OCI-LY1 (cell line): Measurements from ENCODE around the gene SYT3.

Source experiments
- H2AFZ ChIP-seq: fragments of 200-600 bp; sonication (generic), shearing (Covaris generic); 2 replicates; pipeline ENCODE4 v1.6.0; 2014; ENCODE audit warnings: antibody characterized with exemption, mild to moderate bottlenecking, low read length
- H3F3A ChIP-seq: fragments of 200-600 bp; sonication (generic), shearing (Covaris generic); 2 replicates; pipeline ENCODE4 v1.6.0; 2014; ENCODE audit warnings: mild to moderate bottlenecking, antibody characterized with exemption, low read length, moderate library complexity; ENCODE audit not compliant: insufficient read depth
- H3K27ac ChIP-seq: fragments of 200-600 bp; sonication (generic); 2 replicates; pipeline ENCODE4 v1.5.1; 2014; ENCODE audit warnings: low read length, mixed run types, mild to moderate bottlenecking, low read depth; ENCODE audit not compliant: poor library complexity, severe bottlenecking
- H3K27me3 ChIP-seq: fragments of 200-600 bp; sonication (generic); 2 replicates; pipeline ENCODE4 v1.6.0; 2014; ENCODE audit warnings: antibody characterized with exemption, mild to moderate bottlenecking, low read length, moderate library complexity; ENCODE audit not compliant: insufficient read depth
- H3K36me3 ChIP-seq: fragments of 200-600 bp; sonication (generic); 2 replicates; pipeline ENCODE4 v1.6.1; 2014; ENCODE audit warnings: mild to moderate bottlenecking, antibody characterized with exemption, low read length, moderate library complexity, mixed read lengths; ENCODE audit not compliant: insufficient read depth
- H3K4me1 ChIP-seq: fragments of 200-600 bp; sonication (generic); 2 replicates; pipeline ENCODE4 v1.5.1; 2014; ENCODE audit warnings: mild to moderate bottlenecking, low read length, moderate library complexity; ENCODE audit not compliant: insufficient read depth, severe bottlenecking
- H3K4me2 ChIP-seq: fragments of 200-600 bp; sonication (generic), shearing (Covaris generic); 2 replicates; pipeline ENCODE4 v1.6.1; 2014; ENCODE audit warnings: low read length
- H3K4me3 ChIP-seq: fragments of 200-600 bp; sonication (generic); 2 replicates; pipeline ENCODE4 v1.5.1; 2014; ENCODE audit warnings: low read length, low read depth, mild to moderate bottlenecking, mixed read lengths; ENCODE audit not compliant: poor library complexity, severe bottlenecking
- H3K79me2 ChIP-seq: fragments of 200-600 bp; shearing (Covaris generic); 2 replicates; pipeline ENCODE4 v1.6.1; 2016; ENCODE audit warnings: mixed run types, low read length, mixed read lengths; ENCODE audit not compliant: insufficient read depth
- H3K9ac ChIP-seq: fragments of 200-600 bp; sonication (generic), shearing (Covaris generic); 2 replicates; pipeline ENCODE4 v1.6.1; 2014; ENCODE audit warnings: mild to moderate bottlenecking, low read length, mixed read lengths
- H3K9me2 ChIP-seq: fragments of 200-600 bp; sonication (generic), shearing (Covaris generic); 2 replicates; pipeline ENCODE4 v1.6.1; 2014; ENCODE audit warnings: low read depth, mild to moderate bottlenecking, low read length, mixed read lengths
- H3K9me3 ChIP-seq: fragments of 200-600 bp; shearing (Covaris generic); 2 replicates; pipeline ENCODE4 v1.6.1; 2014; ENCODE audit warnings: low read length, mixed read lengths
- H4K20me1 ChIP-seq: fragments of 200-600 bp; sonication (generic), shearing (Covaris generic); 2 replicates; pipeline ENCODE4 v1.6.0; 2016; ENCODE audit warnings: mild to moderate bottlenecking, low read length; ENCODE audit not compliant: insufficient read depth
- EZH2 ChIP-seq: fragments of 200-600 bp; sonication (generic), shearing (Covaris generic); IDR thresholded peaks from 2 replicates; pipeline ENCODE4 v1.8.0; 2017; ENCODE audit warnings: borderline replicate concordance, mixed run types, mild to moderate bottlenecking, antibody characterized with exemption, low read length, moderate library complexity, mixed read lengths
- TF ChIP-seq, protein P1 (sequence below): fragments of 200-600 bp; sonication (generic), shearing (Covaris generic); IDR thresholded peaks from 2 replicates; pipeline ENCODE4 v1.5.1; 2017; ENCODE audit warnings: mild to moderate bottlenecking, antibody characterized with exemption, low read length, moderate library complexity, mixed read lengths

Gene SYT3

DNA sequence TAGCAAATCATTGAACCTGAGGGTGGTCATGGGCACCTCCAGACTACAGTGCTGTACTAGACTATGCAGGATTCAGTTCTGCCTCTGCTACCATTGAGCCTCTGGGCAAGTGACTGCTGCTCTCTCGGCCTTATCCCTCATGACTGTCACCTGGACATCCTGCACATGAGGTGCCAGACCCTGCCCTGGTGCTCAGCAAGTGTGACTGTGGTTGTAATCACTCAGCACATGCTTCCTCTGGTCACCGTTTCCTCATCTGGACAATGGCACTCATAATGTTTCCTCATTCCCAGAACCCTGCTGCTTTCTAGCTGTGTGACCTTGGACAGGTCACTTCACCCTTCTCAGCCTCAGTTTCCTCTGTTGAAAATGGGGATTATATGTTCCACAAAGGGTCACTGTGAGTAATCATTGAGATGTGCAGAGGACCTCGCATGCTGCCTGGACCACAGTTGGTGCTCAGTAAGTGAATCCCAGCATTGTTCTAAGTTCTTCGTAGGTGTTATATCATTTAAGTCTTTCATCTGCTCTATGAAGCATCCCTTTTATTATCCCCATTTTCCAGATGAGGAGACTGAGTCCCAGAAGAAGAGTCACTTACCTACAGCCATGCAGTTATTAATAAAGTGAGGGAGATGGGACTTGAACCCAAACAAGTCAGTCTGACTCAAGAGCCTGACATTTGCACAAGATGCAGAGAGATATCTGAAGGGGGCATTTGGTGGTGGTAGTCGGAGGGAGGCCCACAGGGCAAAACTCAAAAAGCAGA is 3.2 kb downstream of the SYT3 start:
- H3K9me2 ChIP-seq: no peaks in the 10 kb centered on the region
- H3K9me3 ChIP-seq: peaks cover 7% of the 10 kb centered on the region
- H3K4me2 ChIP-seq: no peak overlapping the region
- no peaks in the 10 kb centered on the region for H3K79me2 ChIP-seq
- H3K4me1 ChIP-seq: no peaks in the 10 kb centered on the region
- no peak overlapping the region for H2AFZ ChIP-seq
- H3K27me3 ChIP-seq: 0 out of 2 replicates have a peak, but pooled peaks cover 4% of the 10 kb centered on the region
- H3F3A ChIP-seq: no peaks in the 10 kb centered on the region
- H3K27ac ChIP-seq: no peak overlapping the region
- no peak overlapping the region for H3K4me3 ChIP-seq
- no peaks in the 10 kb centered on the region; the same call in 1 of the 2 replicates for H3K36me3 ChIP-seq
- TF ChIP-seq, protein P1, sequence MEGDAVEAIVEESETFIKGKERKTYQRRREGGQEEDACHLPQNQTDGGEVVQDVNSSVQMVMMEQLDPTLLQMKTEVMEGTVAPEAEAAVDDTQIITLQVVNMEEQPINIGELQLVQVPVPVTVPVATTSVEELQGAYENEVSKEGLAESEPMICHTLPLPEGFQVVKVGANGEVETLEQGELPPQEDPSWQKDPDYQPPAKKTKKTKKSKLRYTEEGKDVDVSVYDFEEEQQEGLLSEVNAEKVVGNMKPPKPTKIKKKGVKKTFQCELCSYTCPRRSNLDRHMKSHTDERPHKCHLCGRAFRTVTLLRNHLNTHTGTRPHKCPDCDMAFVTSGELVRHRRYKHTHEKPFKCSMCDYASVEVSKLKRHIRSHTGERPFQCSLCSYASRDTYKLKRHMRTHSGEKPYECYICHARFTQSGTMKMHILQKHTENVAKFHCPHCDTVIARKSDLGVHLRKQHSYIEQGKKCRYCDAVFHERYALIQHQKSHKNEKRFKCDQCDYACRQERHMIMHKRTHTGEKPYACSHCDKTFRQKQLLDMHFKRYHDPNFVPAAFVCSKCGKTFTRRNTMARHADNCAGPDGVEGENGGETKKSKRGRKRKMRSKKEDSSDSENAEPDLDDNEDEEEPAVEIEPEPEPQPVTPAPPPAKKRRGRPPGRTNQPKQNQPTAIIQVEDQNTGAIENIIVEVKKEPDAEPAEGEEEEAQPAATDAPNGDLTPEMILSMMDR: no peak
- TF ChIP-seq EZH2: no peak
- H3K9ac ChIP-seq: no peak overlapping the region
- no peaks in the 10 kb centered on the region for H4K20me1 ChIP-seq

DNA sequence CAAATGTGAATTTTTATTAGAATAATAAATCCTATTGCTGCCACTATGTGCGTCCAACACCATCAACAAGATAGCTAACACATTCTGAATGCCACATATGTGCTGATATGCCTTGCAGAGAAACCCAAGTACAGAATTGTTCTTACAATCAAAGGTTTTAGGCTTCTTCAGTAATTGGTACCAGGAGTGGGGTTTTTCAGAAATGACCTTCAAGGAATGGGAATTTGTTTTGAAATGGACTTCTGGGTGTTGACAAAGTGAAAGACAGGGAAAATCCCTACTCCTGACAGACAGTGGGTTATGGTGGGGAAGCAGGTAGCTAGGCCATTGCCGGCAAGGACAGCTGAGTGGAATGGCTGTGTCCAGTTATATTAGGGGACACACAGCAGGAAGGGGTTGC is 5.7 kb downstream of the SYT3 start:
- Histone ChIP-seq H3K9me3 (peaks cover 7% of the 10 kb centered on the region), H3K9ac (no peak overlapping the region), H3K4me1 (no peaks in the 10 kb centered on the region)

DNA sequence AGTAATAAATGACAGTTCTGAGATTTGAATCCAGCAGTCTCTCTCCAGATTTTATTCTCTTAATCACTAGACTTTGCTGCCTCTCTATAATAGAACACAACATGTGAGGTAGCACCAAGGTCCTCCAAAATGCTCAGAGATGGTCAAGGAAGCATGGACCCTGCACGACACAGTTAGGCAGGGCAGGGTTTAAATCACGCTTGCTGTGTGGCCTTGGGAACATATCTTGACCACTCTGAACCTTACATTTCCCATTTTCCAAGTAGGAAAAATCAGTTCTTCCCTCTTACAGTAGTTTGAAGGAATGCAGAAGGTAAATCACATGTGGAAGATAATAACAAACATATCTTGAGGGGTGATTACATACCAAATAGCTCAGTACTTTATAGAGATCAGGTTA is 6.3 kb downstream of the SYT3 start:
- H2AFZ ChIP-seq: no peak overlapping the region
- peaks cover 7% of the 10 kb centered on the region for H3K9me3 ChIP-seq
- H3K79me2 ChIP-seq: no peaks in the 10 kb centered on the region
- no peaks in the 10 kb centered on the region for H3K9me2 ChIP-seq
- H3K36me3 ChIP-seq: no peaks in the 10 kb centered on the region; the same call in 1 of the 2 replicates
- no peak overlapping the region for H3K4me3 ChIP-seq
- no peak overlapping the region for H3K27ac ChIP-seq
- H3K9ac ChIP-seq: no peak overlapping the region
- no peaks in the 10 kb centered on the region for H4K20me1 ChIP-seq
- TF ChIP-seq, protein P1: no peak
- TF ChIP-seq EZH2: no peak
- H3K27me3 ChIP-seq: 0 out of 2 replicates have a peak, but pooled peaks cover 4% of the 10 kb centered on the region
- H3F3A ChIP-seq: no peaks in the 10 kb centered on the region
- H3K4me1 ChIP-seq: no peaks in the 10 kb centered on the region
- H3K4me2 ChIP-seq: no peak overlapping the region

More for the DNA sequence above, 5.7 kb downstream of the SYT3 start:
- Histone ChIP-seq H3K27me3 (0 out of 2 replicates have a peak, but pooled peaks cover 4% of the 10 kb centered on the region), H3K4me2 (no peak overlapping the region), H3K9me2 (no peaks in the 10 kb centered on the region), H3F3A (no peaks in the 10 kb centered on the region), H4K20me1 (no peaks in the 10 kb centered on the region), H3K36me3 (no peaks in the 10 kb centered on the region; the same call in 1 of the 2 replicates), H2AFZ (no peak overlapping the region), H3K27ac (no peak overlapping the region), H3K79me2 (no peaks in the 10 kb centered on the region), H3K4me3 (no peak overlapping the region)
- TF ChIP-seq EZH2: no peak
- TF ChIP-seq, protein P1: no peak
